ENCODE results near the gene MARVELD3.

DNA sequence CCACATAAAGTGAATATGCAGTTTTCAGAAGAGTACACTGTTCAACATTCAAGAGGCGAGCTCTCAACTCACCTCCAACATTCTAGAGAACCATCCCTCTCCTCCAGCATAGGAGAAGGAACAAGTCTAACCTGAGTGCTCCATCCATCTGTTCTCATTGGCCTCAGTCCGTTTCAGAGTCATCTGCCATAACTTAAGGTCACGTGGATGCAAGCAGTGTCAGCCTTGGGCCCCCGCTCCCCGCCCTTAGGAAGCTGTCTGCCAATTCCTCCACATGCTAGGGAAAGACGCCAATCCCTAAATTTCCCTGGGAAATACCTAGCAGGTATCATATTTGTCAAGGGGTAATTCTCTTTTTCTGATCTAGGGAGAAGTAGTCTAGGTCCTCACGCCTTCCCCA lies 21.4 kb downstream of the MARVELD3 start:
- TF ChIP-seq, protein P1, sequence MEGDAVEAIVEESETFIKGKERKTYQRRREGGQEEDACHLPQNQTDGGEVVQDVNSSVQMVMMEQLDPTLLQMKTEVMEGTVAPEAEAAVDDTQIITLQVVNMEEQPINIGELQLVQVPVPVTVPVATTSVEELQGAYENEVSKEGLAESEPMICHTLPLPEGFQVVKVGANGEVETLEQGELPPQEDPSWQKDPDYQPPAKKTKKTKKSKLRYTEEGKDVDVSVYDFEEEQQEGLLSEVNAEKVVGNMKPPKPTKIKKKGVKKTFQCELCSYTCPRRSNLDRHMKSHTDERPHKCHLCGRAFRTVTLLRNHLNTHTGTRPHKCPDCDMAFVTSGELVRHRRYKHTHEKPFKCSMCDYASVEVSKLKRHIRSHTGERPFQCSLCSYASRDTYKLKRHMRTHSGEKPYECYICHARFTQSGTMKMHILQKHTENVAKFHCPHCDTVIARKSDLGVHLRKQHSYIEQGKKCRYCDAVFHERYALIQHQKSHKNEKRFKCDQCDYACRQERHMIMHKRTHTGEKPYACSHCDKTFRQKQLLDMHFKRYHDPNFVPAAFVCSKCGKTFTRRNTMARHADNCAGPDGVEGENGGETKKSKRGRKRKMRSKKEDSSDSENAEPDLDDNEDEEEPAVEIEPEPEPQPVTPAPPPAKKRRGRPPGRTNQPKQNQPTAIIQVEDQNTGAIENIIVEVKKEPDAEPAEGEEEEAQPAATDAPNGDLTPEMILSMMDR (IDR thresholded peaks at IDR 0.05): no peak
- no peak for TF ChIP-seq POLR2A (IDR thresholded peaks at IDR 0.05)
